SH-SY5Y (cell line): ENCODE data around the gene CNIH1.

Experiments
- GATA2 ChIP-seq: IDR thresholded peaks from 2 replicates; pipeline ENCODE4 v1.6.1; 2011; ENCODE audit warnings: mild to moderate bottlenecking, low read depth, low read length
- GATA3 ChIP-seq: IDR thresholded peaks from 2 replicates; pipeline ENCODE4 v1.6.1; 2011; ENCODE audit warnings: low read depth, mild to moderate bottlenecking, low read length, moderate library complexity

GRCh38 chr14:54446161-54446693 lies 5.1 kb upstream of the CNIH1 start:
- no peak for TF ChIP-seq GATA2
- TF ChIP-seq GATA3: no peak
